ENCODE results near the gene MUL1.
"Not testable (repeated sequence)": the region's sequence is repeated elsewhere in the genome, so short reads cannot be mapped to it uniquely, and the experiment has no call there.

The MUL1 gene

DNA sequence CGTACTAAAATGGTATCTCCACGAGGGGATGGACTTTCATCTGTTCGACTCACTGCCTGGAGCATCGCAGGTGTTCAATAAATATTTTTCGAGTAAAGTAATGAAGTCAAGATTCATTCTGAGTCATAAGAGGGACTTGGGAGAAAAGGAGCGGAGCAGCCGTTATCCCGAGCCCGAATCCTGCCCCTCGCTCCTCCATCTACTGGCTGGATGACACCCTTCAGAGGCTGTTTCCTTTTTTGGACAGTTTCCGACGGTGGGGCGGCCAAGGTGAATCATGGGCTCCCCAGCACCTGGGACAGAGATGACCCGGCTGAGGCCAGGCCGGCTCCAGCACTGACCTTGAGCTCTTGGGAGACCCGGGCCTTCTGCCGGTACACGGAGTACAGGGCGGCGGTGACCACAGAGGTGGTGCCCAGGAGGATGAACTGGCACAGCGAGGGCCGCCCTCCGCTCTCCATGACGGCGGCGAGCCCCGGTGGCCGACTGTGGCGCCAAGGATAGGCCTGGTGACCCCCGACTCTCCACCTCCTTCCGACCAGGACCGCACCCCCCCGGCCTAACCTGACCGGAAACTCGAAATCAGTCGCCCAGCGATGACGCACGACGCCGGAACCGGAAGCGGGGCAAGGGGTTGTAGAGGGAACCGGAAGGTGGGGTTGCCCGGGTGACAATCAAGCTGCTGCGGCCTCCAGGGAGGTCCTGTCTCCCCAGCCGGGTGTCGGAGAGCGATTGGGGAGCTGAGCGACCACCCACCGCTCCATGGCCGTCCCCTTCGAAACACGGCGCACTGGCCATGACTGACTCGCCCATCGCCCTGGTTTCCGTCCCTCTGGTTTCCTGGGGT is at the start of gene MUL1:
Gene MUL1, minus strand, starts transcription at position 588 of the 847 bp plus-strand sequence. Its CDS starts 127 bp downstream, at position 461.
- DNase-seq (ENCODE audit: low read depth in 2 of 2): peak; percentile 87 to 92

- no peak for DNase-seq (ENCODE audit: low read depth in 2 of 2)
Measured at GRCh38 chr1:20555758-20556120, 47.8 kb upstream of the MUL1 start.

DNA sequence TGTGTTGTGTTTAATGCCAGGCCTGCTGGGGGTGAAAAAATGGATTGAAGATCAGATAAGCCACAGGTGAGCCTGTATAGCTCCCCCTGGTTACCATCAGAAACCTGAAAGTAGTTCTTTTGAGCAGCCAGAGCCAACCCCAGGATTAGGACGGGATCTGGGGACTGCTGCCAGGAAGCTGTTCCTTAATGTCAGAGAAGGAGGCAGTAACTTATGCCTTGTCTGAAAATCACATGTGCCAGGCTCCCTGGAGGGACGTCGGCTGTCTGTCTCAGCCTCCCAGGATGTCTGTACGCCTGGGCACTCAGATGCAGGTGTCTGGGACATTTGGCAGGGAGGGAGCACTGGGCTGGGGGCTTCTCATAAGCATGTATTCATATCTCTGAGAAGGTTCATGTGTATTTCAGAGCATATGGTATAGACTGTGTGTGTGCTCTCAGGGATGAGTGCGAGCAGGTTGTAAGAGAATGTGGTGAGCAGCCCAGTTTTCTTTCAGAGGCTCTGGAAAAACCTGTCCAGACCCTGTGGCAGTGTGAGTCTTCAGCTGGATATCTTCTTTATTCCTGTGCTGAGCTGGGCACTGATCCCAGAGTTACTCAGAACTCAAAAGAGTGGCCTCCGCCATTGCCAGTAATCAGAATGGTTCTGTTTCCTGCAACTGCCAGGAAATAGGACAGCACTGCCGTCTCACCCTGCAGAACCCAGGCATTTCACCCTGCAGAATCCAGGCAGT is 47.2 kb upstream of the MUL1 start:
- DNase-seq (ENCODE audit: low read depth in 2 of 2): no peak

DNA sequence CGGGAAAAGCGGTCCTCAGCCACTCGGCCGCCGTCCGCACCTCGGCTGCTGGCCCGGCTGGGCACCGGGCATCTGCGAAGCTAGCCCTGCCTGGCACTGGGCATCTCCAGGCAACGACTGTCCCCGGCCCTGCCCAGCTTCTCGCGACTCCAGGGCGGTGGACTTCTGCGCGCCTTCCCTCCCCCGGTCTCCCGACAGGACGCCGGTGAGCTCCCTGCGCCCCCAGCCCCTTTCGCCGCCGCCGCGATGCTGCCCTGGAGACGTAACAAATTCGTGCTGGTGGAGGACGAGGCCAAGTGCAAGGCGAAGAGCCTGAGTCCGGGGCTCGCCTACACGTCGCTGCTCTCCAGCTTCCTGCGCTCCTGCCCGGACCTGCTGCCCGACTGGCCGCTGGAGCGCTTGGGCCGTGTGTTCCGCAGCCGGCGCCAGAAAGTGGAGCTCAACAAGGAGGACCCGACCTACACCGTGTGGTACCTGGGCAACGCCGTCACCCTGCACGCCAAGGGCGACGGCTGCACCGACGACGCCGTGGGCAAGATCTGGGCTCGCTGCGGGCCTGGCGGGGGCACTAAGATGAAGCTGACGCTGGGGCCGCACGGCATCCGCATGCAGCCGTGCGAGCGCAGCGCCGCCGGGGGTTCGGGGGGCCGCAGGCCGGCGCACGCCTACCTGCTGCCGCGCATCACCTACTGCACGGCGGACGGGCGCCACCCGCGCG is 44.9 kb upstream of the MUL1 start:
- no peak for DNase-seq (ENCODE audit: low read depth in 2 of 2)

GRCh38 chr1:20551945-20552727 is 44.2 kb upstream of the MUL1 start, which contains the start of gene FAM43B:
Gene FAM43B, plus strand, starts transcription at chr1:20552573. Its CDS starts 401 bp downstream, at chr1:20552974.
- no peak for DNase-seq (ENCODE audit: low read depth in 2 of 2)

DNA sequence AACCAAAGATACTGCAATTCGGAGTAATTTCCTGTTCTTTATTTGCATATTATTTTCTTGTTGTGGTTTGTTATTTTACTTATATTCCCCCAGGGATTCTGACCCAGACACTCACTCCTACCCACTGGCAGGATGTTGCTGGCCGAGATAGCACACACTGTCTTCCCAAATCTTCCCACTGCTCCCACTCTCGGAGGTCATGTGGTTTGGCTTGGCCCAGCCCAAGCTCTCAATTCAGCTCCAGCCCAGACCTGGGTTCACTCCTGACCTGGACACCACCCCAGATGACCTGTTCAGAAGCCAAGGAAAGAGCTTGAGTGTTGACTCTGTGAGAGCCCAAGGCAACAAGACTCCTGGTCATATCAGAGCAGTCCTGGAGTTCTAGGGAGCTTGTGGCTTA is 43.2 kb upstream of the MUL1 start:
- DNase-seq (ENCODE audit: low read depth in 2 of 2): no peak

DNA sequence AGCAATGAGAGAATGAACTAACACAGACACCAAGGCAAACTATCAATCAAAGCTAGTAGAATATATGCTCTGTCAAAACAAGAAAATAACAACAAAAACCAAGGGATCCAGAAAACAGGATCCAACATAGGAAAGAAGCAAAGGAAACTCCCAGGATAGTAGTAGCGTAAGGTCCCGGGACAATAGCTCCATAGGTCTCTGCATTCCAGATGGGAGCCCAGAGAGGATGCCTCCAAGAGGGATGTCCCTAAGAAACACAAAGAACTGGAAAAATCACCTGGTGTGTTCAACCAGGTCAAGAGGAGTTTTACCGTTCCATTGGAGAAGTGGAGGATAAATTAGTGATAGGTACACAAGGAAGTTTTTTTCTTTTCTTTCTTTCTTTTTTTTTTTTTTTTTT is 38.7 kb upstream of the MUL1 start:
- DNase-seq (ENCODE audit: low read depth in 2 of 2): no peak

DNA sequence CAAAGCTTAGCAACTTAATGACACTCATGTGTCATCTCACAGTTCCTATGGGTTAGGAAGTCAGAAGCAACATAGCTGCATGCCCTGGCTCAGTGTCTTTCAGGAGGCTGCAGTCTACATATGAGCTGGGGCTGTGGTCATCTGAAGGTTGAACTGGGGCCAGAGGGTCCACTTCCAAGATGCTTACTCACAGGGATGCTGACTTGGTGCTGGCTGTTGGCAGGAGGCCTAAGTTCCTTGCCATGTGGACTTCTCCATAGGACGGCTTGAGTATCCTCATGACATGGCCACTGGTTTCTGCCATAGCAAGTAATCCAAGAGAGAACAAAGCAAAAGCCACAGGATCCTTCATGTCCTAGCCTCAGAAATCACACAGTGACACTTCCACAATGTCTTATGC is 32.3 kb upstream of the MUL1 start:
- no peak for DNase-seq (ENCODE audit: low read depth in 2 of 2)

GRCh38 chr1:20538760-20539551 is 31.0 kb upstream of the MUL1 start:
- DNase-seq (ENCODE audit: low read depth in 2 of 2): no peak

DNA sequence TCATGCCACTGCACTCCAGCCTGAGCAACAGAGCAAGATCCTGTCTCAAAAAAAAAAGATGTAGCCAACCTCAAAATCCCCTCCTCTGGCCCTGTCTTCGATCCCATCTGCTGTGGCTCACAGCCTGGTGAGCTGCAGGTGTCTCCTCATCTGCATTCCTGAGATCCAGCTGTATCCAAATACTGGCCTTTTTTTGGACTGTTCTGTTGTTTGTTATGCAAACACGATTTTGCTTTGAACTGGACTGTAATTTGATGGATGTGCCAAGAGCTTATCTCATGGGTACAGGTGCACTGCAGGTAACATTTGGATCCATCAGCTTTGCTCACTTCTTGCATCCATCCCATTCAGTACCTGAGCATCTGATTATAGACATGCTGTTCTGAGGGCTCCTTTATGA is 30.3 kb upstream of the MUL1 start:
- DNase-seq (ENCODE audit: low read depth in 2 of 2): no peak

DNA sequence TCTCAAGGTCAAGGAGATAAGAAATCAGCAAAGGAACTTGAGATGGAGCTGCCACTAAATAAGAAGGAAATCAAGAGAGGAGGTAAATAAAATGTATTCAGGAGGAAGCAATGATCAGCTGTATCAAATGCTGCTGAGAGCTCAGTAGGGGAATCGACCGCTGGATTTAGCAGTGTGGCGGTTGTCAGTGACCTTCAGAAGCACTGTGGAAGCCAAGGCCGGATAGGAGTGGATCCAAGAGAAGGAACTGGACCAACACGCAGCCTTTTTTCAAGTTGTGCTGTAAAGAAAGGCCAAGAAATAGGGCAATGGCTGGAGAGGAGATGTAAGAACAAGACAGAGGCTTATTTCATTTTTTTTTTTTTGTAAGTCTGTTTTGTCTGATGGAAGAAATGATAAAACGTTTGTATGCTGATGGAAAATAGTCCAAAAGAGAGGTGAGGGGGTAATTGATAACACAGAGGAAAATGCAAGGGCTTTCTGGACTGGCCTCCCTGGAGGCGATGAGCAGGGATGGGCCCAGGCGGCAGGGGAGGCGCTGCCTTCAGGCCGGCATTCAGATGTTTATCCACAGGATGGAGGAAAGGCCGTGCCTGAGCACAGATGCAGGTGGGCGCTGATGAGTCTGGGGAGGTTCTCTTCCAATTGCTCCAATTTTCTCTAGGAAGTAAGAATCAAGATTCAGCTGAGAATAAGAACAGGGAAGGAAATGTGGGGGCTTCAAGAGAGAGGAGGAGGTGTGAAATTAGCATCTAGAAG is 26.9 kb upstream of the MUL1 start:
- no peak for DNase-seq (ENCODE audit: low read depth in 2 of 2)

GRCh38 chr1:20533635-20534034 is 25.7 kb upstream of the MUL1 start:
- DNase-seq (ENCODE audit: low read depth in 2 of 2): no peak

DNA sequence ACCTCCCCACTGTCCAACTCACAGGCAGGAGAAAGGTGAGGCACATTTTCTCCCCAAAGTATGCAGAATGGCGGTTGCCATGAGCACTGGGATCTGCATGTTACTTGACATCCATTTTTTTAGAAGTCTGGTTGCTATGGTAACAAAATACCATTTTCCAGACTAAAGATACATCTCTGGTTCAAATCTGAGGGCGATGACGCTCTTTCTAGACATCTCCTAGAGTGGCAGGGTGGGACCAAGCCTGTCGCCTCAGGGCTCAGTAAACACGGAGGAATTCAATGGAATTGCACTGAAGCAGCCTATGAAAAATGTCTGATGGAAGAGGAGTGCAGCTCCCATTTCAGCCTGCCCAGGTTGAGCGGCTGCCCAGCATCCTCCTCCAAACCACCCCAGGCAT is 22.9 kb upstream of the MUL1 start:
- DNase-seq (ENCODE audit: low read depth in 2 of 2): no peak

GRCh38 chr1:20530306-20530705 is 22.4 kb upstream of the MUL1 start:
- DNase-seq (ENCODE audit: low read depth in 2 of 2): no peak

- no peak for DNase-seq (ENCODE audit: low read depth in 2 of 2)
Measured at GRCh38 chr1:20528221-20528620, 20.3 kb upstream of the MUL1 start.

DNA sequence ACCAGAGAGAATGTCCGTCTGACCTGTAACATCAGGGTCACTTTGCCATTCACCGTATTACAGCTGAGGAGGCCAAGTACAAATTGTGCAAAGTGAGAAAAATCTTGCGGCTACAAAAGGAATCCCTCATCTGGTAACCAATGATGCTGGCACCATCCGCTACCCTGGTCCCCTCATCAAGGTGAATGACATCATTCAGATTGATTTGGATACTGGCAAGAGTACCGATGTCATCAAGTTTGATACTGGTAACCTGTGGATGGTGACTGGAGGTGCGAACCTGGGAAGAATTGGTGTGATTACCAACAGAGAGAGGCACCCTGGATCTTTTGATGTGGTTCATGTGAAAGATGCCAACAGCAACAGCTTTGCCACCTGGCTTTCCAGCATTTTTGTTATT is 18.3 kb upstream of the MUL1 start:
- DNase-seq (ENCODE audit: low read depth in 2 of 2): no peak

DNA sequence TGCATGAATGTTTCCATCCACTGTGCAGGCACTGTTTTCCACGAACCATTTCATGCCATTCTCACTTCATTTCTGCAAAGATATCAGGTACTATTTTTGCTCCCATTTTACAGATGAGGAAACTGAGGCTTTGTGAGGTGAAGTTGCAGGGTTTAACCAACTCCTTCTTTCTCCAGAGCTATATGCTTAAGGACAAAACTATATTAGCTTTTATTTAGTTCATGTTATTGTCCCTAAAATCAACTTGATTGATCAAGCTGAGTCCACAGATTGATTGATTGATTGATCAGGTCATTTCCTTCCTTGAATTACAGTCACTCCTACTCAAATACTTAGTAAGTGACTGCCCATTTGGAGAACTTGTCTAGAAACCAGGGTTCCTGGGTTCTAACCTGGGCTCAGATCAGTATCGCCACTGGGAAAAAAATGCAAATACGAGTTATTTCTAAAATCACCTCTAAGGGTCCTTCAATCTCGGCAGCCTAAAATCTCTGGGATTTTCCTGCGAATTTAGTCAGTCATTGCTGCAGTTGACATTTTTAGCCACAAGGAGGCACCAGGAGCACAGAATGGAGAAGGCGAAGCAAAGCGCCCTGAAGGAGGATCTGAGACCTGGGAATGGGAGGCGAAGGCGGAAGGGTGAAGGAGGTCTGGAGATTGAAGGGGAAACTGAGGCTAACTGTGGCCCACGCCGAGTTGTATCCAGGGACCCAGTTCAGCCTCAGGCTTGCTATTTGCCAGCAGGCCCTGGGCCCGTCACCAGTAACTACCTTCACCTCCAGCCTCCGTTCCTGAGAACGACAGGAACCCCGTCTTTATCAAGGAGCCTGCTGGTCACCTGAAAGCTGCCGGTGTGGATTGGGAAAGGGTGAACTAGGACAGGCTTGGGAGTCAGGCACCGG is 14.3 kb upstream of the MUL1 start:
- peak; percentile 47 to 48 for DNase-seq (ENCODE audit: low read depth in 2 of 2)

- DNase-seq (ENCODE audit: low read depth in 2 of 2): not testable (repeated sequence)
Measured at GRCh38 chr1:20519609-20520262, 11.8 kb upstream of the MUL1 start.

Data from stimulated activated CD4-positive, alpha-beta T cell treated with anti-CD3 and anti-CD28 coated beads, Interleukin-1b, Interleukin-23, amount 100 ng/mL, for 4 hours (primary cell).